AG09319 (cell line): ENCODE data around the gene RHBDD1.

ENCODE experiments used
- DNase-seq: peaks from one replicate; pipeline ENCODE4 v3.0.0-alpha.2; 2010; ENCODE audit warnings: low read depth; ENCODE audit errors: extremely low read depth
- CTCF ChIP-seq: IDR thresholded peaks from 2 replicates; pipeline ENCODE4 v1.5.1; 2011; ENCODE audit warnings: low read depth, mild to moderate bottlenecking, inconsistent platforms, low read length, moderate library complexity

The RHBDD1 gene

GRCh38 chr2:227020416-227020815, 184.6 kb downstream of the RHBDD1 start:
- no peak for DNase-seq
- TF ChIP-seq CTCF, result no peak

- TF ChIP-seq CTCF, result no peak
- DNase-seq, result no peak
These were observed 186.8 kb downstream of the RHBDD1 start for GRCh38 chr2:227022608-227023007.

- no peak for DNase-seq
- no peak for TF ChIP-seq CTCF
These were observed 189.7 kb downstream of the RHBDD1 start for GRCh38 chr2:227025510-227025909.

- no peak for TF ChIP-seq CTCF
- DNase-seq, result no peak
These were observed 193.7 kb downstream of the RHBDD1 start for GRCh38 chr2:227029426-227030105.

- no peak for TF ChIP-seq CTCF
- no peak for DNase-seq
These were observed 194.9 kb downstream of the RHBDD1 start for GRCh38 chr2:227030789-227031188.

- no peak for TF ChIP-seq CTCF
- DNase-seq, result no peak
These were observed 195.5 kb downstream of the RHBDD1 start for GRCh38 chr2:227031379-227031778.

GRCh38 chr2:227033471-227034148, 197.8 kb downstream of the RHBDD1 start:
- peak; percentile 80 for TF ChIP-seq CTCF
- peak; percentile 12 for DNase-seq
